ENCODE results near the gene ALDH3B2. TPM values are rescaled to one million over a fixed set of nuclear protein-coding genes. Genes with fewer than 3 reads are reported as not detected.
A peak's percentile ranks its signal among the peaks of the same experiment; 100 is the strongest.
"Not testable (repeated sequence)": the region's sequence is repeated elsewhere in the genome, so short reads cannot be mapped to it uniquely, and the experiment has no call there.

ALDH3B2 gene
- total RNA-seq, 1 donor from 2014 or later, result not detected

GRCh38 chr11:67685641-67686332 is 11.4 kb upstream of the ALDH3B2 start:
- not testable (repeated sequence) for DNase-seq

GRCh38 chr11:67682126-67683034 is 8.0 kb upstream of the ALDH3B2 start:
- not testable (repeated sequence) for DNase-seq

GRCh38 chr11:67680696-67681470 is 6.5 kb upstream of the ALDH3B2 start:
- DNase-seq, result no peak

DNA sequence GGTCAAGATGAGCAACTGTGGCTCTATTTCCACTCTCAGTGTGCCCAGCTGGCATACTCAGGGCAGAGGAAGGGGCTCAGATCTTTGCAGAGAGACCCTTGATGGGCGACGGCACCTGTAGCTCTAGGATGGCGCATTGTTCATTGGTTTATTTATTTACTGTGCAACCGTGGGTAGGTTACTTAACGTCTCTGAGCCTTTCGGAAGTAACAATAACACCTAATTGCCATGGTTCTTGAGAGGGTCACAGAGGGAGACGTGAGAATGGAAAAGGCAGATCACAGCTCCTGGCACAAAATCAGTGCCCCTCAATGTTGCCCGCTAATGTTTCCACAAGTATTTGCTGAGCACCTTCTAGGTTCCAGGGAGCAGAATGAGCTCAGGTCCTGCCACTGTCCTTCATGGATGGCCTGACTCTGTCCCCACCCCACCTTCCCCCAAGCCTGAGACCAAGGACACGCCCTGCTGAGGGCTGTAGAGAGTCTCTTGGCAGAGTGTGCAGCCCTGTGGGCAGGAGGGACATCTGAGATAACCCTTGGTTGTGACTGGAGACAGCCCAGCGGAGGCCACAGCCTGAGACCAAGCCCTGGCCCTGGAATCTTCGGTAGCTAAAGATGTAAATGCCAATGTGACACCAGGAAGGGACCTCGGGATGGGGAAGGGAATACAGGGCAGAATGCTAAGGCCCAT is 780 bp upstream of the ALDH3B2 start:
- DNase-seq, result no peak

DNA sequence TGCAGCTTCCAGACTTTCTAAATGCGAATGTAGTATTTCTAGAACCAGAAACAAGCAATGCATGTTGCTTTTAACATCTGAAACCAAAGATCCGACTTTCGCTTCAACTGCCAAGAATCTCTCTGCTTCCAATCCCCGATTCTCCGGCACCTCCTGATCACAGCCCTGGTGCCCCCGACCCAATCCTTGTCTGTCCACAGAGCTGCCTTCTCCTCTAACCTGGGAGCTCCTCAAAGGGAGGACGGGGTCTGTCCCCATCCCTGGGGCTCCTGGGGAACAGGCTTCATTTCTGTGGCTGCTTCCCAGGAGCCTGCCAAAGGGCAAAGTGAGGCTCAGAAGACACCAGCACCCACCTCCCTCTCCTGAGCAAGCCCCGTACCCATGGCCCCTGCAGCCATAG is 521 bp downstream of the ALDH3B2 start:
- DNase-seq, result no peak

DNA sequence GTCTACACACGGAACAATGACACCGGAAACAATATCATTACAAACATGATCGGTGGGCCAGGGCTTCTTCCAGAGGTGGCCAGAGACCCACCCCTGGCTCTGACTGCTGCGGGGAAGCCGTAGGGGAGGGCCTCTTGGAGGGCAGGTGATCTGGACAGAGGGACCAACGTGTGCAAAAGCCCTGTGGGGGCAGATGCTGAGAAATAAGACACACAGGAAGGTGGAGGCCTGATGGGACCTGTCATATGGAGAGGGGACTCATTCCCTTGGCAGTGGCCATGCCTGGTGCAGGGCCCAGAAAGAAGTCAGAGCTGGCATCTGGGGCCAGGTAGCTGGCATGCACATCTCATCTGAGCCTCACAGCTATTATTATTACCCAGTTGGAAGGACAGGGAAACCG is 1.1 kb downstream of the ALDH3B2 start:
- DNase-seq, result no peak

DNA sequence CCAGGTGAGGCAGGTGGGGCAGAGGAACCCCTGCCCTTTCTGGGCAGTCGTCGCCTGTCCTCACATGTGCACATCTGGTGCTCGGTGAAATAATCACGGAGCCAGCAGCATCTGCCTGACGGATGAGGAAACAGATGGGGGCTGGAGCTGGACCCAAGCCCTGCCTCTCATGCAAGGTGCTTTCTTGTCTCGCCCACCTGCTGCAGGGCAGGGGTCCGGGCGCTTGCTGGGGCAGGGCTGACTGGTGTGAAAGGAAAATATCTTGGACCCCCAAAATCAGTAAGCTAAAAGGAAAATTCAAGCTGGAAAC is 3.3 kb downstream of the ALDH3B2 start:
- DNase-seq, result no peak

DNA sequence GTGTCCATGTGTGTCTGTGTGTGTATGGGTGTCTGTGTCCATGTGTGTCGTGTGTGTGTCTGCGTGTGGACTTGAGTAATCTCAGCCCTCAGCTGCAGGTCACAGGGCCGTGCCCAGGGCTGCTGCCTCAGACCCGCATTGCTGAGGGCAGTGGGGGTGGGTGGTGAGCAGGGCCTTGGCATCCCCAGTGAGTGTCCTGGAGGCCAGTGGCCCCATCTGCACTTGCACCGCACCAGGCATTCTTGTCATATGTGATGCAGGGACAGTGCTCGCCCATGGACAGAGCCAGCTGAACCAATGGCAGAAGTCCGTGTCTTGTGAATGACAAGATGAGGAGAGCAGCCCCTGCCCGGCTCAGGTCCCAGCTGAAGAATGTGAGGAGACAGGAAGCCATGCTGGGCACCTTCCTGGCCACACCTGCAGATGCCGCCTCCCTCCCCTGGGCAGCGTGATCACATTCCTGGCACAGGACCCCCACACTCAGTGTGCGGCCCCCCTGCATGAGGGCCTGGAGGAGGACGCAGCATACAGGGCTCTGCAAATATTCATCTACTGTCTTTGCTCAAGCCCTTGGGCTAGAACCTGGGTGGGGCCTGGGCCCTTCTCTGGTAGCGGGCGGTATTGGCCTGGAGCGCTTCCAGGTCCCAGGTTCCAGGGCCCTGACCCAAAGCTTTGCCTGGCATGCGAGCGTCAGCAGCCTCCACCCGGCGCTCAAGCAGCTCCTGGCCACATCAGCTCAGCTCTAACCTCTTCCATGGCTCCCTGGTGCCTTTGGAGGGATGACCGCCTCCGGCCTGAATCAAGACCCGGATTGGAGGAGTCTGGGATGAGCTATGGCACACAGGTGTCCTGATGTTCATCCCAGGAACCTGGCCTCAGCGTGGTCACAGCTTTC is 3.9 kb downstream of the ALDH3B2 start:
- DNase-seq, result no peak

GRCh38 chr11:67668192-67668551 is 6.3 kb downstream of the ALDH3B2 start:
- DNase-seq, result no peak

DNA sequence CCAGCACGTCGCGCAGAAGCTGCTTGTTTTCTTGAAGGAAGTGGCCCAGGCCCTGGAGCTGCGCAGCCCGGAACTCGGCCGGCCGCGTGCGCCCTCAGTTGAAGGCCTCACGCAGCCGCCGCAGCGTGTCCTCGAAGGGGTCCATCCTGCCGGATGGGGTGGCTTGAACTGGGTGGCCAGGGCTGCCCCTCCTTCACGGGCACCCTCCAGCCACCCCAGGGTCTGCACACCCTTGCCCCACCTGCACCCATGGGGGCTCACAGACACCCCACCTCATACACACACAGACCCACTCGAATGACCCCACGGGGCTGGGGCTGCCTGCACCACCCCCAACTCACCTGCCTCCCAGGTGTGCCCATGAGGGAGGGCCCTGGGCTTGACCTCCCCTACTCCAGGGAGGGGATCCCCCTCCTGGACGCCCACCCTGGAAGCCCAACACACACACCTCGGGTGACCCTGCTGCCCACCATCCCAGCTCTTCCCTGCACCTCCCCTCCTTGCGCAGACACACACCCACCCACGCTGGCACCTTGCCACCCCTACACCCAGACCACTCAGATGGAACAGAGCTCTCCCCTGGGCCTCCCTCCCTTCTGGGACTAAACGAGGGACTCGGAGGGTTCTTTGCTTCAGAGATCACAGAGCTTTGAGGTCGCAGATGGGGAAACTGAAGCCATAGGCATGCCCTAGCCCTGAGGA is 6.8 kb downstream of the ALDH3B2 start:
- no peak for DNase-seq

GRCh38 chr11:67666676-67667489 is 7.5 kb downstream of the ALDH3B2 start:
- no peak for DNase-seq

GRCh38 chr11:67666303-67666645 is 8.1 kb downstream of the ALDH3B2 start:
- DNase-seq, result no peak

DNA sequence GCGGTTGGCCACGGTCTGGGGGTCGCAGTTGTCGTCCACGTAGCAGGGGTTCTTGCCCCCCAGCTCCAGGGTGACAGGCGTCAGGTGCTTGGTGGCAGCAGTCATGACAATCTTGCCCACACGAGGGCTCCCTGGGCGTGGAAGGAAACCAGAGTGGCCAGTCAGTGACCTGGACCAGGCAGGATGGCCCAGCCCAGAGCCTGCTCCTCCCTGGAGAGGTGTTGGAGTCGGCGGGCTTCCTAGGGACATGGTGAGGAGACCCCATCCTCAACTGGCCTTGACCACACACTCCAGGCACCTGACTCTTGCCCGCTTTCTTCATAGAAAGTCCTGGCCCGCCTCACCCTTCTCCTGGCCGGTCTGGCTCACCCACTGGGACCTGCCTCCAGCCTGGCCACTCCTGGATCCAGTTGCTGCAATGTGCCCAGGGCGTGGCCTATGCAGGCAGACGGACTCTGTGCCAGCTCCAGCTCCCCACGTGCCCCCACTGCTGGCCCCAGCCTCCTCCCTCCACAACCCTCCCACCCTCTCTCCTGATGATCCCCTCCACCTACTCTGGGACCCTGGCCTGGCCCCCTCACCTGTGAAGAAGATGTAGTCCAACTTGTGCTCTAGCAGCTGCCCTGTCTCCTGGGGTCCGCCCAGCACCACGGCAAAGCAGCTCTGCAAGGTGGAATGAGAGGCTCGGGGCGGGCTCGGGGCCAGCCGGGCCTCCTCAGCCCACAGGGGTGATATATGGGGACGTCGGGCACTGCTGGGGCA is 8.7 kb downstream of the ALDH3B2 start:
- DNase-seq, result peak; percentile 33

- no peak for DNase-seq
These were observed 9.5 kb downstream of the ALDH3B2 start for GRCh38 chr11:67664696-67665540.

DNA sequence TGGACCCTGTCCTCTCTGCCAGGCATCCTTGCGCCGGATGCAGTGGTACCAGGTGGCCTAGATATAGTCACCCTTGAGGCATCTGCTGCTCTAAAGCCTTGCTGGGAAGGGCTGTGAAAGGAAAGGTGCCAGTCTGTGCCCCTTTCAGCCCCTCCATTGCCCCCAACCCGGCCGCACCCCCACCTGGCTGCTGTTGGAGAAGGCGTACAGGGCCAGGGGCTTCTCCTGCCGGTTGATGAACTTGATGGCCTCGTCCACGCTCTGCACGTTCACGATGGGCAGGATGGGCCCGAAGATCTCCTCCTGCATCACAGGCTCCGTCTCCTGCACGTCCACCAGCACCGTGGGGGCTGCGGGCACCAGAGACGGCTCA is 10.2 kb downstream of the ALDH3B2 start:
- no peak for DNase-seq

DNA sequence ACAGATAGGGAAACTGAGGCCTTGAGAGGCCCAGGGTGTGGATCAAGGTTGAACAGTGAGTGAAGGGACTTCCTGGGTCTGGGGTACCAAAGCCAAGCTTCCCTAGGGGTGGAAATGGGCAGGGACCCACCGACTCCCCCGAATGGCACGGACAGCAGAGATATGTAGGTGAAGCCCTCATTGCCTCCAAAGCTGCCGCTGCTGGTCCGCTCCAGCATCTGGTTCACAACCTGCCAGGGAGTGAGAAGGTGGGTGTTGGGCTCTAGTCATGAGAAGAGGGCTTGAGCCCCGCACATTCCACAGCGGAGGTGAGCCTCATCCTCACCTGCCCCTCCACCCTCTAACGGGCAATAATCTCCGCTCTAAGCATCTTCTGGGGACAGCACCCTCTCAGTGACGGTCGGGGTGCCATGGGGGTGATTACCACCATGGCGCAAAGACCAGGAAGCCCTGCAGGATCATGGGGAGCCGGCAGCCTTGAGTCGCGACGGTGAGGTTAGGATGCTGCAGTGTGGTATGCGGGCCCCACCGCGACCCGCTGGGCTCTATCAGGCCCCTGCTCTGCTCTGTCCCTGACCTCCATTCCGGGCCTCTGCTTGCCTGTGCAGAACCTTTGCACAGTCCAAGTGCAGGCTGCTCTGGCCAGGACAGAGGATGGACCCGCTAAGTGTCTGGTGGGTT is 10.8 kb downstream of the ALDH3B2 start:
- no peak for DNase-seq

- DNase-seq, result no peak
These were observed 11.4 kb downstream of the ALDH3B2 start for GRCh38 chr11:67662835-67663531.

All from dermis blood vessel endothelial cell (primary cell).